ENCODE results near the gene FAM181B.

DNA sequence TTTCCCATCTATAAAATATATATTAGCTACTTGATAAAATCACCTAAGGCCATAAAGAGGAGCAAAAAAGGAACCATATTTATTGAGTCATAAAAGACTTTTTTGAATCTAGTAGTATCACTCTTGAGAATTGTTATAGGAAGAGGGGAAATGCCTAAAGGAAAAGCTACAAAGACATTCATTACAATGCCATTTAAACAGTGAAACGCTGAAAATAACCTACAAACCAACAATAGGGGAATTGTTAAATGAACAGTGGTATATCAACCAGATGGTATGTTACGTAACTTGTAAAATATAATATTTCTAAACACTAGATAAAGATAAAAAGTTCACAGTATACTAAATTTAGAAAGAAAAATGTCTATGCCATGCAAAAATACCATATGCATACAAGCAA, 47.5 kb downstream of the FAM181B start:
- TF ChIP-seq POLR2A (IDR thresholded peaks at IDR 0.05): no peak
- TF ChIP-seq, protein P1, sequence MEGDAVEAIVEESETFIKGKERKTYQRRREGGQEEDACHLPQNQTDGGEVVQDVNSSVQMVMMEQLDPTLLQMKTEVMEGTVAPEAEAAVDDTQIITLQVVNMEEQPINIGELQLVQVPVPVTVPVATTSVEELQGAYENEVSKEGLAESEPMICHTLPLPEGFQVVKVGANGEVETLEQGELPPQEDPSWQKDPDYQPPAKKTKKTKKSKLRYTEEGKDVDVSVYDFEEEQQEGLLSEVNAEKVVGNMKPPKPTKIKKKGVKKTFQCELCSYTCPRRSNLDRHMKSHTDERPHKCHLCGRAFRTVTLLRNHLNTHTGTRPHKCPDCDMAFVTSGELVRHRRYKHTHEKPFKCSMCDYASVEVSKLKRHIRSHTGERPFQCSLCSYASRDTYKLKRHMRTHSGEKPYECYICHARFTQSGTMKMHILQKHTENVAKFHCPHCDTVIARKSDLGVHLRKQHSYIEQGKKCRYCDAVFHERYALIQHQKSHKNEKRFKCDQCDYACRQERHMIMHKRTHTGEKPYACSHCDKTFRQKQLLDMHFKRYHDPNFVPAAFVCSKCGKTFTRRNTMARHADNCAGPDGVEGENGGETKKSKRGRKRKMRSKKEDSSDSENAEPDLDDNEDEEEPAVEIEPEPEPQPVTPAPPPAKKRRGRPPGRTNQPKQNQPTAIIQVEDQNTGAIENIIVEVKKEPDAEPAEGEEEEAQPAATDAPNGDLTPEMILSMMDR (IDR thresholded peaks at IDR 0.05): no peak

Data from breast epithelium (tissue), 3 donors.